ENCODE data around the gene SIGLEC15. TPM values are rescaled to one million over a fixed set of nuclear protein-coding genes. Genes with fewer than 3 reads are reported as not detected.

Gene SIGLEC15
- polyA plus RNA-seq, 1 experiment, result 0.04 TPM

DNA sequence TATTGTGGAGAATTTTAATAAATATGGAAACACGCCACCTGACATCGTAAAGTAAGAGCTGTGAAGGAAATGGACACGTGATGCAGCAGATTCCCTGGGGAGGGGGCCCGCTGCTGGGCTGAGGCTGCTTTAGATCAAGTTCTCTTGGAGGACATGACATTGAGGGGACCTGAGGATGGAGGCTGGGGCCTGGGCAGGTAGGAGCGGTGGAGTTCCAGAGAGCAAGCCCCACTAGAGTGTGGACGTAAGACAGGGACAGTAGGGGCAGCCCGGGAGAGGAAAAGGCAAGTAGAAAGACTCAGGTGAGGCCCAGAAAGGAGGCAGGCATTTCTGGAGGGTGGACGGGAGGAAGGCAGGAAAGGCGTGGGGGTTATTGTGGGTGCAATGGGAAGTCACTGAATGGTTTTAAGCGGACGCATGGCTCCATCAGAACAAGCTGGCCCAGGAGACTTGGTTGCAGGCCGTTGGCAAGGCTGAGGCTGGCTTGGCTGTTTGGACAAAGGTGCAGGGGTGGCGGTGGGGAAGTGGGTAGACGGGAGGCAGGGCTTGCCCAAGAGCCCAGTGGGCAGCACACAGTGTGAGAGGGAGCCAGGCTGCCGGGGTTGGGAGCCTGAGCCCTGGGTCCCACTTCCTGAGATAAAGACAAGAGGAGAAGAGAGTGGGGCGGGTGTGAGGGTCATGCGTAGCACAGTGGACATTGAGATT, 15.7 kb downstream of the SIGLEC15 start:
- H3K27me3 ChIP-seq (ENCODE audit: control insufficient read depth, insufficient read depth, low read length), result peaks cover 4% of the 10 kb centered on the region
- TF ChIP-seq, protein P1, sequence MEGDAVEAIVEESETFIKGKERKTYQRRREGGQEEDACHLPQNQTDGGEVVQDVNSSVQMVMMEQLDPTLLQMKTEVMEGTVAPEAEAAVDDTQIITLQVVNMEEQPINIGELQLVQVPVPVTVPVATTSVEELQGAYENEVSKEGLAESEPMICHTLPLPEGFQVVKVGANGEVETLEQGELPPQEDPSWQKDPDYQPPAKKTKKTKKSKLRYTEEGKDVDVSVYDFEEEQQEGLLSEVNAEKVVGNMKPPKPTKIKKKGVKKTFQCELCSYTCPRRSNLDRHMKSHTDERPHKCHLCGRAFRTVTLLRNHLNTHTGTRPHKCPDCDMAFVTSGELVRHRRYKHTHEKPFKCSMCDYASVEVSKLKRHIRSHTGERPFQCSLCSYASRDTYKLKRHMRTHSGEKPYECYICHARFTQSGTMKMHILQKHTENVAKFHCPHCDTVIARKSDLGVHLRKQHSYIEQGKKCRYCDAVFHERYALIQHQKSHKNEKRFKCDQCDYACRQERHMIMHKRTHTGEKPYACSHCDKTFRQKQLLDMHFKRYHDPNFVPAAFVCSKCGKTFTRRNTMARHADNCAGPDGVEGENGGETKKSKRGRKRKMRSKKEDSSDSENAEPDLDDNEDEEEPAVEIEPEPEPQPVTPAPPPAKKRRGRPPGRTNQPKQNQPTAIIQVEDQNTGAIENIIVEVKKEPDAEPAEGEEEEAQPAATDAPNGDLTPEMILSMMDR (IDR thresholded peaks at IDR 0.05; ENCODE audit: insufficient read depth, low read depth, low read length), result no peak
- CTCF ChIA-PET, result interaction anchor here (1.1 to 4.0 kb wide), 2 partner anchors 13 to 119 kb away, joined by 3 to 39 read pairs; partner anchors contain the start of gene SLC14A1
- no peak overlapping the region for H3K4me3 ChIP-seq (ENCODE audit: low read depth, low read length)
- no peaks in the 10 kb centered on the region for H3K36me3 ChIP-seq (ENCODE audit: control insufficient read depth, insufficient read depth, low read length)
- no peak for DNase-seq (ENCODE audit: low read depth)
- POLR2A ChIA-PET, result no interaction called here

DNA sequence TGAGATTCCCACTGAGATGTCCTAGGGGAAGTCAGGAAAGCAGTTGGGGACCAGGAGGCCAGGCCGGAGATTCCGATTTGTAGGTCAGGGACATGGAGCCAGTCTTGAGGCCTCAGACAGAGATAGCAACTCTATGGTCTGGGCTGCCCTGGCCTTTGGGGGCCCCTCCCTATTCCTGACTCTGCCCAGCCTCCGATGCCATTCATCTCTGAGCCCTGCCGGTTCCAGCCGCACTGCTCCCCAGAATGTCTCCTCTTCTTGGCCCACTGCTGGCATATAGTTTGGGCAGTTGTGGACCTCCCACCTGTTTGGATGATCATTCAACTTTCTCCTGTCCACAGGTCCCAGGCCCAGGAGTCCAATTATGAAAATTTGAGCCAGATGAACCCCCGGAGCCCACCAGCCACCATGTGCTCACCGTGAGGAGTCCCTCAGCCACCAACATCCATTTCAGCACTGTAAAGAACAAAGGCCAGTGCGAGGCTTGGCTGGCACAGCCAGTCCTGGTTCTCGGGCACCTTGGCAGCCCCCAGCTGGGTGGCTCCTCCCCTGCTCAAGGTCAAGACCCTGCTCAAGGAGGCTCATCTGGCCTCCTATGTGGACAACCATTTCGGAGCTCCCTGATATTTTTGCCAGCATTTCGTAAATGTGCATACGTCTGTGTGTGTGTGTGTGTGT, 16.4 kb downstream of the SIGLEC15 start:
- Histone ChIP-seq H3K36me3 (ENCODE audit: control insufficient read depth, insufficient read depth, low read length) (no peaks in the 10 kb centered on the region), H3K4me3 (ENCODE audit: low read depth, low read length) (no peak overlapping the region), H3K27me3 (ENCODE audit: control insufficient read depth, insufficient read depth, low read length) (peaks cover 4% of the 10 kb centered on the region)
- no peak for DNase-seq (ENCODE audit: low read depth)
- ChIA-PET POLR2A (no interaction called here), CTCF (interaction anchor here (1.1 kb wide), 1 partner anchor 13 kb away, joined by 3 read pairs; no protein-coding TSS in a partner anchor)
- TF ChIP-seq, protein P1 (IDR thresholded peaks at IDR 0.05; ENCODE audit: insufficient read depth, low read depth, low read length), result no peak

DNA sequence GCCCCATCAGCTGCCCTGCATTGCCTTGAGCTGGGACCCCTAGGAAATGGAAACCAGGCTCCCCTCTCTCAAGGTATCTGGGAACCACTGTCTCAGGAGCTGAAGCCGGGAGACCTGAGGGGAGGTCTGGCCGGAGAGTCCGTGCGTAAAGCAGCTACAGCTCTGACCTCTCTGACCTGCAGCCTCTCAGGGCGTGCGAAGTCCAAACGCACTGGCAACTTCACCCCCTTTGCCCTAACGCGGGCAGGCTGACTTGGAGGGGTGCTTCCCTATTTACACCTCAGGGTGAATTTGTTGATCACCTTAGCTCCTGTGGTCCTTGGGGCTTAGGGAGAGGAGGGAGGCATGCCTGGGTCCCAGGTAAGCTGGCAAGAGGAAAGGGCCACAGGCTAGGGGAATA, 17.5 kb downstream of the SIGLEC15 start:
- H3K36me3 ChIP-seq (ENCODE audit: control insufficient read depth, insufficient read depth, low read length), result no peaks in the 10 kb centered on the region
- H3K27me3 ChIP-seq (ENCODE audit: control insufficient read depth, insufficient read depth, low read length), result peaks cover 1% of the 10 kb centered on the region
- DNase-seq (ENCODE audit: low read depth), result no peak
- ChIA-PET POLR2A (no interaction called here), CTCF (no interaction called here)
- H3K4me3 ChIP-seq (ENCODE audit: low read depth, low read length), result no peak overlapping the region
- TF ChIP-seq, protein P1 (IDR thresholded peaks at IDR 0.05; ENCODE audit: insufficient read depth, low read depth, low read length), result no peak

DNA sequence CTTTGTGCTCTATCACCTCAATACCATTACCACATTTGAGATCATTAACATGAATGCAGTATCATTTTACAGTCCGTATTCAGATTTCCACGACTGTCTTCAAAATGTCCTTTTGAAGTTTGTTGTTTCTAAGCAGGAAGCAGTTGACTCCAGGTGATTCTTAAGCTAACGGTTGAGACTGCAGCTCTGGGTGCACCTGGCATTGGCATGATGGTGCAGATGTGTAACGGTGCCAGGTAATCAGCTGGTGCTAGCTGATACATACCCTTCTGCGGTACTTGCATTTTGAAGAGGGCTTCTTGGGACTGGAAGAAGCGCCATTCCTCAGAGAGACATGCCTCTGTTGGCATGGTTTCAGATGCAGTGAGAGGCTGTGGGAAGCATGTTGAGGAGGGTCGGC, 19.5 kb downstream of the SIGLEC15 start:
- H3K4me3 ChIP-seq (ENCODE audit: low read depth, low read length), result no peak overlapping the region
- no peaks in the 10 kb centered on the region for H3K27me3 ChIP-seq (ENCODE audit: control insufficient read depth, insufficient read depth, low read length)
- peaks cover 6% of the 10 kb centered on the region for H3K36me3 ChIP-seq (ENCODE audit: control insufficient read depth, insufficient read depth, low read length)
- CTCF ChIA-PET, result interaction anchor here (1.4 to 1.9 kb wide), 2 partner anchors 122 to 124 kb away, joined by 3 to 4 read pairs; no protein-coding TSS in a partner anchor
- no peak for DNase-seq (ENCODE audit: low read depth)
- POLR2A ChIA-PET, result interaction anchor here (0.6 kb wide), 1 partner anchor 118 kb away, joined by 3 read pairs; no protein-coding TSS in a partner anchor
- TF ChIP-seq, protein P1 (IDR thresholded peaks at IDR 0.05; ENCODE audit: insufficient read depth, low read depth, low read length), result no peak

DNA sequence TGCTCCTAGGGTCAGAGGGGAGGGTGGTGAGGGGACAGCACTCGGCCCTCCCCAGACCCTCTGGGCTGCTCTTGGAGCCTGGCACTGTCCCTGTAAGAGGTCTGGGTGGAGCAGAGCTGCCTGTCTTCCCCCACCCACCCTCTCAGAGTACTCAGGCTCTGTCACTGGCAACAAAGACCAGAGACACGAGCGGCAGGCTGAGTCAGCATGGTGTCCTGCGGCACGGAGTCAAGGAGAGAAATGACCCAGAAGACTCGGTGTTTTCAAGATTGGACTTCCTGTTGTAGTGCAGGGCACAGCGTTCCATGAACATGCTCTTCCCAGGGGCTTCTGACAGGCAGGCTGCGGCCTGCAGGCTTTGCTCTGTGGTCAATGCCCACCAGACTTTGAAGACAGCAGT, 19.9 kb downstream of the SIGLEC15 start:
- Histone ChIP-seq H3K36me3 (ENCODE audit: control insufficient read depth, insufficient read depth, low read length) (peaks cover 7% of the 10 kb centered on the region), H3K4me3 (ENCODE audit: low read depth, low read length) (no peak overlapping the region), H3K27me3 (ENCODE audit: control insufficient read depth, insufficient read depth, low read length) (no peaks in the 10 kb centered on the region)
- CTCF ChIA-PET, result interaction anchor here (0.6 to 1.9 kb wide), 3 partner anchors 30 to 124 kb away, joined by 3 to 4 read pairs (median 3); no protein-coding TSS in a partner anchor
- POLR2A ChIA-PET, result interaction anchor here (0.6 kb wide), 1 partner anchor 119 kb away, joined by 3 read pairs; no protein-coding TSS in a partner anchor
- no peak for DNase-seq (ENCODE audit: low read depth)
- TF ChIP-seq, protein P1 (IDR thresholded peaks at IDR 0.05; ENCODE audit: insufficient read depth, low read depth, low read length), result no peak
